Endothelial cell of umbilical vein (primary cell): ENCODE results near the gene DOLPP1.
"Not testable (repeated sequence)": the region's sequence is repeated elsewhere in the genome, so short reads cannot be mapped to it uniquely, and the experiment has no call there.

Source experiments
- MYC ChIP-seq: IDR thresholded peaks from one replicate; pipeline ENCODE4 v1.6.1; 2011; ENCODE audit warnings: mild to moderate bottlenecking, low read depth, low read length
- POLR2A ChIP-seq: IDR thresholded peaks from 2 replicates; pipeline ENCODE4 v1.6.1; 2012; ENCODE audit warnings: low read depth, mild to moderate bottlenecking, control low read depth, low read length
- TF ChIP-seq, protein P1 (sequence below), 2 donors: IDR thresholded peaks; 1 replicate in 1 of 2; 2 replicates in 1 of 2; pipeline ENCODE4 v1.5.1; 2011; ENCODE audit warnings: low read length in 2 of 2, mild to moderate bottlenecking in 2 of 2, moderate library complexity in 2 of 2, control low read depth in 1 of 2, inconsistent platforms in 1 of 2, low read depth in 1 of 2; ENCODE audit not compliant: insufficient read depth in 1 of 2; ENCODE audit errors: extremely low read depth in 1 of 2

DNA sequence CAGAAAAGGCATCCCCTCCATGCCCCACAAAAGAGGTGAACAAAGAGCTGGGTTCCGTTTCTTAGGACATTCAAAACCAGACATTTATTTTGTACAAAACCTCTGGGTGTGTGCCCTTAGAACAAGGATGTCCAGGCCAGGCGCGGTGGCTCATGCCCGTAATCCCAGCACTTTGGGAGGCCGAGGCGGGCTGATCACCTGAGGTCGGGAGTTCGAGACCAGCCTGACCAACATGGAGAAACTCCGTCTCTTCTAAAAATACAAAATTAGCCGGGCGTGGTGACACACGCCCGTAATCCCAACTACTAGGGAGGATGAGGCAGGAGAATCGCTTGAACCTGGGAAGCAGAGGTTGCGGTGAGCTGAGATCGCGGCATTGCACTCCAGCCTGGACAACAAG lies 31.6 kb downstream of the DOLPP1 start:
- TF ChIP-seq MYC, POLR2A: not testable (repeated sequence)
- TF ChIP-seq, protein P1, sequence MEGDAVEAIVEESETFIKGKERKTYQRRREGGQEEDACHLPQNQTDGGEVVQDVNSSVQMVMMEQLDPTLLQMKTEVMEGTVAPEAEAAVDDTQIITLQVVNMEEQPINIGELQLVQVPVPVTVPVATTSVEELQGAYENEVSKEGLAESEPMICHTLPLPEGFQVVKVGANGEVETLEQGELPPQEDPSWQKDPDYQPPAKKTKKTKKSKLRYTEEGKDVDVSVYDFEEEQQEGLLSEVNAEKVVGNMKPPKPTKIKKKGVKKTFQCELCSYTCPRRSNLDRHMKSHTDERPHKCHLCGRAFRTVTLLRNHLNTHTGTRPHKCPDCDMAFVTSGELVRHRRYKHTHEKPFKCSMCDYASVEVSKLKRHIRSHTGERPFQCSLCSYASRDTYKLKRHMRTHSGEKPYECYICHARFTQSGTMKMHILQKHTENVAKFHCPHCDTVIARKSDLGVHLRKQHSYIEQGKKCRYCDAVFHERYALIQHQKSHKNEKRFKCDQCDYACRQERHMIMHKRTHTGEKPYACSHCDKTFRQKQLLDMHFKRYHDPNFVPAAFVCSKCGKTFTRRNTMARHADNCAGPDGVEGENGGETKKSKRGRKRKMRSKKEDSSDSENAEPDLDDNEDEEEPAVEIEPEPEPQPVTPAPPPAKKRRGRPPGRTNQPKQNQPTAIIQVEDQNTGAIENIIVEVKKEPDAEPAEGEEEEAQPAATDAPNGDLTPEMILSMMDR (IDR thresholded peaks at IDR 0.05; ENCODE audit: extremely low read depth in 1 of 2, insufficient read depth in 1 of 2, low read depth in 1 of 2, low read length in 2 of 2): not testable (repeated sequence)
